H9 (cell line): ENCODE results near the gene ABHD17C. TPM values are rescaled to one million over a fixed set of nuclear protein-coding genes. Genes with fewer than 3 reads are reported as not detected.

ENCODE experiments used
- DNase-seq: peaks from one replicate; pipeline ENCODE4 v3.0.0-alpha.2; 2017
- H2AFZ ChIP-seq: one replicate; pipeline ENCODE4 v1.6.1; 2013; ENCODE audit warnings: mild to moderate bottlenecking, low read length, control low read depth, moderate library complexity
- H2AK5ac ChIP-seq: 2 replicates; pipeline ENCODE4 v1.6.1; 2013; ENCODE audit warnings: low read length, control low read depth, mixed read lengths; ENCODE audit not compliant: insufficient read length
- H2BK120ac ChIP-seq: one replicate; pipeline ENCODE4 v1.6.1; 2013; ENCODE audit warnings: low read depth, mild to moderate bottlenecking, low read length, control low read depth, inconsistent platforms; ENCODE audit not compliant: poor library complexity, severe bottlenecking
- H2BK12ac ChIP-seq: 2 replicates; pipeline ENCODE4 v1.6.1; 2013; ENCODE audit warnings: low read length, control low read depth, mixed read lengths, low read depth; ENCODE audit not compliant: insufficient read length
- H2BK15ac ChIP-seq: 2 replicates; pipeline ENCODE4 v1.6.1; 2013; ENCODE audit warnings: low read depth, low read length, control low read depth
- H2BK20ac ChIP-seq: one replicate; pipeline ENCODE4 v1.6.1; 2013; ENCODE audit warnings: low read depth, mild to moderate bottlenecking, low read length, control low read depth, inconsistent platforms; ENCODE audit not compliant: poor library complexity, severe bottlenecking
- H2BK5ac ChIP-seq: 2 replicates; pipeline ENCODE4 v1.6.1; 2013; ENCODE audit warnings: low read length, control low read depth, mixed read lengths; ENCODE audit not compliant: insufficient read length
- H3K14ac ChIP-seq: 2 replicates; pipeline ENCODE4 v1.6.1; 2013; ENCODE audit warnings: low read length, control low read depth; ENCODE audit not compliant: insufficient read depth
- H3K18ac ChIP-seq: 2 replicates; pipeline ENCODE4 v1.6.1; 2013; ENCODE audit warnings: low read depth, mild to moderate bottlenecking, mixed read lengths, low read length, control low read depth; ENCODE audit not compliant: insufficient read length
- H3K23ac ChIP-seq: 2 replicates; pipeline ENCODE4 v1.6.1; 2013; ENCODE audit warnings: low read length, control low read depth, mixed read lengths, low read depth; ENCODE audit not compliant: insufficient read length
- H3K23me2 ChIP-seq: 2 replicates; pipeline ENCODE4 v1.6.1; 2013; ENCODE audit warnings: low read depth, mild to moderate bottlenecking, mixed read lengths, low read length, control low read depth; ENCODE audit not compliant: insufficient read length, poor library complexity, severe bottlenecking
- H3K27ac ChIP-seq: 2 replicates; pipeline ENCODE4 v1.5.1; 2013; ENCODE audit warnings: low read length, control low read depth, mixed read lengths, low read depth; ENCODE audit not compliant: insufficient read length
- H3K27me3 ChIP-seq: 2 replicates; pipeline ENCODE4 v1.6.1; 2013; ENCODE audit warnings: low read length, control low read depth, inconsistent platforms; ENCODE audit not compliant: insufficient read depth
- H3K4ac ChIP-seq: 2 replicates; pipeline ENCODE4 v1.6.1; 2013; ENCODE audit warnings: low read depth, mild to moderate bottlenecking, control low read depth, inconsistent platforms, low read length, moderate library complexity
- H3K4me1 ChIP-seq: 2 replicates; pipeline ENCODE4 v1.6.1; 2013; ENCODE audit warnings: low read length, control low read depth, inconsistent platforms; ENCODE audit not compliant: insufficient read depth
- H3K4me2 ChIP-seq: 2 replicates; pipeline ENCODE4 v1.6.1; 2013; ENCODE audit warnings: low read length, control low read depth, mixed read lengths; ENCODE audit not compliant: insufficient read length, insufficient read depth
- H3K56ac ChIP-seq: 2 replicates; pipeline ENCODE4 v1.6.1; 2013; ENCODE audit warnings: low read depth, mild to moderate bottlenecking, mixed read lengths, low read length, control low read depth; ENCODE audit not compliant: insufficient read length
- H3K79me1 ChIP-seq: 2 replicates; pipeline ENCODE4 v1.6.1; 2013; ENCODE audit warnings: low read depth, mild to moderate bottlenecking, moderate library complexity, low read length, control low read depth, inconsistent platforms; ENCODE audit not compliant: insufficient read depth, poor library complexity, severe bottlenecking
- H3K79me2 ChIP-seq: 2 replicates; pipeline ENCODE4 v1.6.1; 2013; ENCODE audit warnings: low read length, control low read depth, inconsistent platforms; ENCODE audit not compliant: insufficient read depth
- H3K9ac ChIP-seq: 2 replicates; pipeline ENCODE4 v1.6.1; 2013; ENCODE audit warnings: low read length, control low read depth, mixed read lengths; ENCODE audit not compliant: insufficient read length; ENCODE audit errors: extremely low read depth
- H3K9me3 ChIP-seq: one replicate; pipeline ENCODE4 v1.6.1; 2013; ENCODE audit warnings: low read depth, low read length, inconsistent platforms; ENCODE audit not compliant: control insufficient read depth
- H3T11ph ChIP-seq: one replicate; pipeline ENCODE4 v1.6.1; 2013; ENCODE audit warnings: mild to moderate bottlenecking, low read length, control low read depth, inconsistent platforms
- H4K20me1 ChIP-seq: one replicate; pipeline ENCODE4 v1.6.1; 2013; ENCODE audit not compliant: control insufficient read depth, insufficient read length, insufficient read depth
- H4K5ac ChIP-seq: 2 replicates; pipeline ENCODE4 v1.6.1; 2013; ENCODE audit warnings: low read depth, mild to moderate bottlenecking, mixed read lengths, low read length, control low read depth; ENCODE audit not compliant: insufficient read length
- H4K8ac ChIP-seq: replicated peaks from 2 replicates; pipeline ENCODE4 v1.6.1; 2013; ENCODE audit warnings: low read length, control low read depth, mixed read lengths, low read depth; ENCODE audit not compliant: insufficient read length
- H4K91ac ChIP-seq: 2 replicates; pipeline ENCODE4 v1.6.1; 2013; ENCODE audit warnings: low read depth, mild to moderate bottlenecking, moderate library complexity, mixed read lengths, low read length, control low read depth; ENCODE audit not compliant: insufficient read length
- H3K27ac Mint-ChIP-seq, 3 experiments: 2 replicates in 2 of 3; 3 replicates in 1 of 3; pipeline ENCODE4 v1.8.0; 2020 to 2021; ENCODE audit warnings: mixed read lengths in 3 of 3, mild to moderate bottlenecking in 1 of 3, moderate library complexity in 1 of 3
- H3K27me3 Mint-ChIP-seq: 2 replicates; pipeline ENCODE4 v1.8.0; 2021; ENCODE audit warnings: low read depth, mild to moderate bottlenecking, moderate library complexity, mixed read lengths
- H3K36me3 Mint-ChIP-seq, 3 experiments: 2 replicates in 2 of 3; 3 replicates in 1 of 3; pipeline ENCODE4 v1.8.0; 2020 to 2021; ENCODE audit warnings: low read depth in 3 of 3, mixed read lengths in 3 of 3; ENCODE audit not compliant: insufficient read depth in 1 of 3
- H3K4me1 Mint-ChIP-seq, 2 experiments: 2 replicates each; pipeline ENCODE4 v1.8.0; 2020; ENCODE audit warnings: mixed read lengths in 2 of 2
- H3K4me3 Mint-ChIP-seq, 2 experiments: 2 replicates in 1 of 2; 3 replicates in 1 of 2; pipeline ENCODE4 v1.8.0; 2020 to 2021; ENCODE audit warnings: mild to moderate bottlenecking in 2 of 2, mixed read lengths in 2 of 2, moderate library complexity in 1 of 2
- H3K9me3 Mint-ChIP-seq, 2 experiments: 2 replicates in 1 of 2; 3 replicates in 1 of 2; pipeline ENCODE4 v1.8.0; 2020; ENCODE audit warnings: mild to moderate bottlenecking in 2 of 2, mixed read lengths in 2 of 2, moderate library complexity in 1 of 2
- CTCF ChIP-seq: fragments of 200-600 bp; sonication (generic); conservative IDR thresholded peaks from 3 replicates; pipeline ENCODE4 v1.8.0; 2021; ENCODE audit warnings: antibody characterized with exemption, mild to moderate bottlenecking
- WGBS: extraction: QIAGEN DNeasy Blood & Tissue Kit; methylation state at CpG from one replicate; pipeline ENCODE4 v1.1.7; 2013; ENCODE audit warnings: missing lambda C conversion rate, low lambda C conversion rate, mixed read lengths; ENCODE audit not compliant: insufficient read length; ENCODE audit errors: extremely low coverage; 5-methylcytosine and 5-hydroxymethylcytosine counted together
- total RNA-seq: library from RNA; stranded (reverse); gene quantifications from 2 replicates; pipeline ENCODE4 v1.2.1, GENCODE V29; 2021

Gene ABHD17C
- total RNA-seq, 1 experiment from 2014 or later = 21.5 TPM

DNA sequence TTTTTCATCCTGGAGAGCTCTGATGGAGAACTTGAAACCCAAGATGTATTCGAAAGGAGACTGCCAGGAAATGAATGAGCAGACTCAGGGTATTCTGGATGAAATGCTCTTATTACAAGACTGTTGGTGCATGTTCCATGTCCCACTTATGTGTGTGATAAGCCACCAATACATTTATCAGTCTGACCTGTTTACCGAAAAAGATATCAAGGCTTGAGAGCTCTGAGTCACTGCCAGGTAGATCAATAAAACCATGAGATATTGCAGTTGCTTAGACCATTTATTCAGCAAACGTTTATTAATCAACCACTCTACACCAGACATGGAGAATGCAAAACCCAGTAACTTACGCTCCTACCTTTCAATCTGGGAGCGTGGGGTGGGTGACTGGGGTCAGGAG lies 101.3 kb downstream of the ABHD17C start:
- no peak for TF ChIP-seq CTCF
- WGBS = no CpG with 5 or more reads among the region's 5 CpGs
- H3K9me3 Mint-ChIP-seq = no peaks in the 10 kb centered on the region

More for the DNA sequence above, 101.3 kb downstream of the ABHD17C start:
- no peak overlapping the region for H2BK15ac ChIP-seq
- H3K18ac ChIP-seq = no peak overlapping the region
- no peaks in the 10 kb centered on the region for H3K9me3 ChIP-seq
- H3K4ac ChIP-seq = no peak overlapping the region
- H3K4me2 ChIP-seq = no peak overlapping the region
- H3K79me2 ChIP-seq = no peaks in the 10 kb centered on the region
- H2BK5ac ChIP-seq = no peak overlapping the region
- H3K9ac ChIP-seq = no peak overlapping the region
- no peak overlapping the region for H4K5ac ChIP-seq
- H3K23me2 ChIP-seq = no peaks in the 10 kb centered on the region
- no peak overlapping the region for H3K27ac ChIP-seq
- H2BK12ac ChIP-seq = no peak overlapping the region
- no peak overlapping the region for H3K56ac ChIP-seq
- H2AK5ac ChIP-seq = no peak overlapping the region
- H3K27me3 ChIP-seq = no peaks in the 10 kb centered on the region
- H3K79me1 ChIP-seq = no peaks in the 10 kb centered on the region
- H3K27ac Mint-ChIP-seq = no peak overlapping the region
- no peak overlapping the region for H3K4me3 Mint-ChIP-seq
- no peak overlapping the region for H4K91ac ChIP-seq
- no peak overlapping the region for H3K14ac ChIP-seq
- H3K4me1 ChIP-seq = no peaks in the 10 kb centered on the region
- H3K27me3 Mint-ChIP-seq = peaks cover 8% of the 10 kb centered on the region
- H3K4me1 Mint-ChIP-seq = no peaks in the 10 kb centered on the region
- no peak for DNase-seq
- H4K20me1 ChIP-seq = no peaks in the 10 kb centered on the region
- no peaks in the 10 kb centered on the region for H3K36me3 Mint-ChIP-seq
- no peak overlapping the region for H3T11ph ChIP-seq
- no peak overlapping the region for H2BK20ac ChIP-seq
- no peak overlapping the region for H2AFZ ChIP-seq
- H3K23ac ChIP-seq = no peak overlapping the region
- H4K8ac ChIP-seq = no peak overlapping the region
- H2BK120ac ChIP-seq = no peak overlapping the region
